ENCODE measurements around the gene ANXA2R.
"Not testable (repeated sequence)": the region's sequence is repeated elsewhere in the genome, so short reads cannot be mapped to it uniquely, and the experiment has no call there.

ANXA2R gene

DNA sequence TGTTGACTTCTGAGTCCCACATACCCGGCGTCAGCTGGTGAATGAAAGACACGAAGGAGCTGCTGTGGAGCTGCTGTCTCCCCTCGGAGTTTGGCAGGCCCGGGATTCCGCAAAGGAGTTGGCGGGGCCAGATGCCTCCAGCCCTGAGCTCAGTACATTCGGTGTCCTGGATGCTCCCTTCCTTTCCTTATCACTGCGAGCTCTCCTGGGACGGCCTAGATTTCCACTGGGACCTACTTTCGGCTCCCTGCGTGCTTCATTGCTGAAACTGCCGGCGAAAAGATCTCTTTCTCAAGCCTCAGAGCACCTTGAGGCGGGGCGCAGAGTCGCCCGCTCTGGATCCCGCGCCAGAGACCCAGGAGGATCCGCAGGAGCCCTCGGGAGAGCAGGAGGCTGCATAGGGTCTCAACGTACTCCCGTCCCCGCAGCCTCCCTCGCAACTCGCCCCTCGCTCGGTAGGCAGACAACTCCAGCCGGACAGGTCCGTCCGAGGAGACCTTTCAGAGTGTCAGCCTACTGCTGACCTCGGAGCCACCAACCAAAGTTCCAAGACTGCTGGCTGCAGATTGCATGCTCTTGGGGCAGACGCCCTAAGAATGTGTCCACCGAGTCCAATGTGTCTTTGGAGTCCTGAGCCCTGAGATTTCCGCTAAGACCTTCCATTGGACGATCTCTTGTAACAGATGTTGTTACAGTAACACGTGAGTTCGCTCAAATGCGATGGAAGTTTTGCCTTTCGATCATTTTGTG, 6.1 kb downstream of the ANXA2R start:
- DNase-seq (ENCODE audit: low spot score in 2 of 2), result no peak
- H3K9me3 Mint-ChIP-seq, result no peaks in the 10 kb centered on the region
- H3K4me1 Mint-ChIP-seq, result peaks cover 17% of the 10 kb centered on the region
- peaks cover 2% of the 10 kb centered on the region for H3K36me3 Mint-ChIP-seq
- no peaks in the 10 kb centered on the region for H3K27me3 Mint-ChIP-seq
- H3K4me3 Mint-ChIP-seq, result peak overlapping the region; percentile 41
- no peak overlapping the region for H3K27ac Mint-ChIP-seq
- no peak for ATAC-seq (ENCODE audit: low read depth)

DNA sequence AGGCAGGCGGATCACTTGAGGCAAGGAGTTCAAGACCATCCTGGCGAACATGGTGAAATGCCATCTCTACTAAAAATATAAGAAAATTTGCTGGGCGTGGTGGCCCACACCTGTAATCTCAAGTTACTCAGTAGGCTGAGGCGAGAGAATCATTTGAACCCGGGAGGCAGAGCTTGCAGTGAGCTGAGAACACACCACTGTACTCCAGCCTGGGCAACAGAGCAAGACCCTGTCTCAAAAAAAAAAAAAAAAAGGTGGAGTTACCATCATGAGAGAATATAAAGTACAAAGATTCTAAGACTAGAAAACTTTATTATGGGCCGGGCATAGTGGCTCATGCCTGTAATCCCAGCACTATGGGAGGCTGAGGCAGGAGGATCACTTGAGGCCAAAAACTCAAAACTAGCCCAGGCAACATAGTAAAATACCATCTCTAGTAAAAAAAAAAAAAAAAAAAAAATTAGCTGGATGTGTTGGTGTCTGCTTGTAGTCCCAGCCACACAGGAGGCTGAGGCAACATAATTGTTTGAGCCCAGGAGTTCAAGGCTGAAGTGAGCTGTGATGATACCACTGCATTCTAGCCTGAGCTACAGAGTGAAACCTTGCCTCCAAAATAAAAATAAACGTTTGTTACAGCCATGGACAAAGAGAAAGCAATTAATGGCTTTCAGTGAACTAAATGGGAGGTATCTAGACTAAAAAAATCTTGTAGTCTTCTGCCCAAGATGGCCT, 12.9 kb downstream of the ANXA2R start:
- Mint-ChIP-seq H3K27ac (no peak overlapping the region), H3K36me3 (no peaks in the 10 kb centered on the region), H3K27me3 (no peaks in the 10 kb centered on the region), H3K4me1 (peaks cover 3% of the 10 kb centered on the region), H3K4me3 (no peak overlapping the region), H3K9me3 (no peaks in the 10 kb centered on the region)
- no peak for DNase-seq (ENCODE audit: low spot score in 2 of 2)
- ATAC-seq (ENCODE audit: low read depth), result no peak

DNA sequence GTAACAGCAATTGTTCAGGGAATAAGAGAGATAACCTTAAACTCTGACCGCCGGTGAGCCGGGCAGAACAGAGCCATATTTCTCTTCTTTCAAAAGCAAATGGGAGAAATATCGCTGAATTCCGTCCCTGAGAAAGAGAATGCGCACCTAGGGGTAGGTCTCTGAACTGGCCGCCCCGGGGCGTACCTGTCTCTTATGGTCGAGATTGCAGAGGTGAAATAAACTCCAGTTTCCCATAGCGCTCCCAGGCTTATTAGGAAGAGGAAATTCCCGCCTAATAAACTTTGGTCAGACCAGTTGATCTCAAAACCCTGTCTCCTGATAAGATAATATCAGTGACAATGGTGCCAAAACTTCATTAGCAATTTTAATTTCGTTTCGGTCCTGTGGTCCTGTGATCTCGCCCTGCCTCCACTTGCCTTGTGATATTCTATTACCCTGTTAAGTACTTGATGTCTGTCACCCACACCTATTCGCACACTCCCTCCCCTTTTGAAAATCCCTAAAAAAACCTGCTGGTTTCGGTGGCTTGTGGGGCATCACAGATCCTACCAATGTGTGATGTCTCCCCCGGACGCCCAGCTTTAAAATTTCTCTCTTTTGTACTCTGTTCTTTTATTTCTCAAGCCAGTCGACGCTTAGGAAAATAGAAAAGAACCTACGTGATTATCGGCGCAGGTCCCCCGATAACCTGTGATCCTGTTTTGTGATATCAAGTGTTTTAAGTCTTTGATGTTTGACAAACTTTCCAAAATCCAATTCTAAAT, 14.8 kb downstream of the ANXA2R start:
- not testable (repeated sequence) for ATAC-seq (ENCODE audit: low read depth); H3K36me3 Mint-ChIP-seq; H3K27me3 Mint-ChIP-seq; H3K9me3 Mint-ChIP-seq; H3K4me1 Mint-ChIP-seq; H3K4me3 Mint-ChIP-seq; H3K27ac Mint-ChIP-seq; DNase-seq (ENCODE audit: low spot score in 2 of 2)

DNA sequence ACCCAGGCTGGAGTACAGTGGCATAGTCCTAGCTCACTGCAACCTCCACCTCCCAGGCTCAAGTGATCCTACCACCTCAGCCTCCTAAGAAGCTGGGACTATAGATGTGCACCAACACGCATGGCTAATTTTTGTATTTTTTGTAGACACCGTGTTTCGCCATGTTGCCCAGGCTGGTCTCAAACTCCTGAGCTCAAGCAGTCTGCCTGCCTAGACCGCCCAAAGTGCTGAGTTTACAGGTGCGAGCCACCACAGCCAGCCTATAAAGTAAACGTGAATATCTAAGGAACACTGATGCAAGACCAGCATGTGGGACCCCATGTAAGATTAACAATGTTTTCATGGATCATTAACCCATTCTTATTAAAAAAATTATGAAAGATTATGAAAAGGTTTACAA, 15.9 kb downstream of the ANXA2R start:
- Mint-ChIP-seq H3K4me1 (peaks cover 3% of the 10 kb centered on the region), H3K27me3 (no peaks in the 10 kb centered on the region), H3K4me3 (no peak overlapping the region), H3K9me3 (no peaks in the 10 kb centered on the region), H3K36me3 (no peaks in the 10 kb centered on the region), H3K27ac (no peak overlapping the region)
- DNase-seq (ENCODE audit: low spot score in 2 of 2) (no peak), ATAC-seq (ENCODE audit: low read depth) (no peak)

GRCh38 chr5:43021151-43021550, 19.0 kb downstream of the ANXA2R start:
- H3K4me3 Mint-ChIP-seq, result no peak overlapping the region
- no peaks in the 10 kb centered on the region for H3K9me3 Mint-ChIP-seq
- peak overlapping the region; percentile 98 for H3K27ac Mint-ChIP-seq
- H3K4me1 Mint-ChIP-seq, result peaks cover 6% of the 10 kb centered on the region
- ATAC-seq (ENCODE audit: low read depth), result no peak
- H3K36me3 Mint-ChIP-seq, result peaks cover under 1% of the 10 kb centered on the region
- no peak for DNase-seq (ENCODE audit: low spot score in 2 of 2)
- no peaks in the 10 kb centered on the region for H3K27me3 Mint-ChIP-seq

GRCh38 chr5:43020399-43020746, 19.7 kb downstream of the ANXA2R start:
- Mint-ChIP-seq H3K4me3 (peak overlapping the region; percentile 95), H3K4me1 (peaks cover 8% of the 10 kb centered on the region)
- DNase-seq (ENCODE audit: low spot score in 2 of 2), result peak in 1 of 2 donors; percentile 20

GRCh38 chr5:43019614-43020398, 20.3 kb downstream of the ANXA2R start:
- H3K27ac Mint-ChIP-seq, result peak overlapping the region; percentile 98
- H3K27me3 Mint-ChIP-seq, result no peaks in the 10 kb centered on the region
- H3K9me3 Mint-ChIP-seq, result no peaks in the 10 kb centered on the region
- peaks cover 4% of the 10 kb centered on the region for H3K36me3 Mint-ChIP-seq
- peak overlapping the region; percentile 95 for H3K4me3 Mint-ChIP-seq
- ATAC-seq (ENCODE audit: low read depth), result peak; percentile 67
- H3K4me1 Mint-ChIP-seq, result peaks cover 13% of the 10 kb centered on the region
- DNase-seq (ENCODE audit: low spot score in 2 of 2), result peak; percentile 67 to 84

More at GRCh38 chr5:43020399-43020746, 19.7 kb downstream of the ANXA2R start:
- Mint-ChIP-seq H3K36me3 (peaks cover 3% of the 10 kb centered on the region), H3K27ac (peak overlapping the region; percentile 98), H3K27me3 (no peaks in the 10 kb centered on the region), H3K9me3 (no peaks in the 10 kb centered on the region)
- no peak for ATAC-seq (ENCODE audit: low read depth)

DNA sequence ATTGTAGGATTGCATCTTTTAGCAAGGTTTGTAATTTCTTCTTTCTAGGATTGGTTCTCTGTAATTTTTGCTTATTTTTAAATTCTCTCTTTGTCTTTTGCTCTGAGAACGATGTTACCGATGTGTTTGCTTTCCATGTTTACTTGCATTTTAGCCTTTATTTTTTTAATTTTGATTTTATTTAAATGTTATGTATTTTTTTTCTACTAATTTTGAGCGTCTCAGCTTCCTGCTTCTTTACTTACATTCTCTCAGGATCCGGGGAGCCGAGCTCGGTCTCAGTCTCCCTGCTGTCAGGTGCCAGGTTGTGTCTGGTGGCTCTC, 20.9 kb downstream of the ANXA2R start:
- DNase-seq (ENCODE audit: low spot score in 2 of 2), result no peak
- peaks cover 7% of the 10 kb centered on the region for H3K36me3 Mint-ChIP-seq
- H3K4me3 Mint-ChIP-seq, result peak overlapping the region; percentile 95
- H3K27me3 Mint-ChIP-seq, result no peaks in the 10 kb centered on the region
- no peak for ATAC-seq (ENCODE audit: low read depth)
- no peaks in the 10 kb centered on the region for H3K9me3 Mint-ChIP-seq
- peak overlapping the region; percentile 98 for H3K27ac Mint-ChIP-seq
- H3K4me1 Mint-ChIP-seq, result peaks cover 15% of the 10 kb centered on the region

- Mint-ChIP-seq H3K4me1 (peaks cover 15% of the 10 kb centered on the region), H3K9me3 (no peaks in the 10 kb centered on the region), H3K36me3 (peaks cover 7% of the 10 kb centered on the region), H3K27me3 (no peaks in the 10 kb centered on the region), H3K4me3 (peak overlapping the region; percentile 95), H3K27ac (peak overlapping the region; percentile 98)
- ATAC-seq (ENCODE audit: low read depth) (no peak), DNase-seq (ENCODE audit: low spot score in 2 of 2) (no peak)
Observed at GRCh38 chr5:43017428-43017815, 22.7 kb downstream of the ANXA2R start.

GRCh38 chr5:43016217-43016779, 23.8 kb downstream of the ANXA2R start:
- Mint-ChIP-seq H3K4me1 (peaks cover 15% of the 10 kb centered on the region), H3K27me3 (no peaks in the 10 kb centered on the region), H3K36me3 (peaks cover 7% of the 10 kb centered on the region), H3K4me3 (peak overlapping the region; percentile 95), H3K9me3 (no peaks in the 10 kb centered on the region), H3K27ac (no peak overlapping the region)
- DNase-seq (ENCODE audit: low spot score in 2 of 2), result no peak
- no peak for ATAC-seq (ENCODE audit: low read depth)

DNA sequence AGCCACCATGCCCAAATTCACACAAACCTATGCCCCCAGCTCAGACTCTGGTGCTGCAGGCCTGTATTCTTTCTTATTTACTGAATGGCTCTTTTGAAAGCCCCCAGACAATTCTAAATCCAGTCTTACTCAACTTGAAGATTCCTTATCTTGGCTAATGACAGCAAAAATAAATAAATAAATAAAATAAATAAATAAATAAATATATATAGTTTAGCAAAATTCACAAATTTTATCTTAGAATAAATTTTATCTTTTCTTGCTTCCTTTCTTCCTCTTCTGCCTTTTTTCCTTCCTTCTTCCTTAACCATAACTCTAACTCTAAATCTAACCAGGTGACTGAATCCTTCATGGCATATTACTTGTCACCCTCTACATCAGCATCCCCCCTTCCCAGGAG, 25.6 kb downstream of the ANXA2R start:
- DNase-seq (ENCODE audit: low spot score in 2 of 2), result no peak
- no peaks in the 10 kb centered on the region for H3K27me3 Mint-ChIP-seq
- no peak overlapping the region for H3K4me3 Mint-ChIP-seq
- peaks cover 7% of the 10 kb centered on the region for H3K36me3 Mint-ChIP-seq
- H3K27ac Mint-ChIP-seq, result no peak overlapping the region
- H3K4me1 Mint-ChIP-seq, result peaks cover 22% of the 10 kb centered on the region
- no peak for ATAC-seq (ENCODE audit: low read depth)
- no peaks in the 10 kb centered on the region for H3K9me3 Mint-ChIP-seq

GRCh38 chr5:43010935-43011315, 29.2 kb downstream of the ANXA2R start:
- ATAC-seq (ENCODE audit: low read depth) (no peak), DNase-seq (ENCODE audit: low spot score in 2 of 2) (no peak)
- H3K9me3 Mint-ChIP-seq, result no peaks in the 10 kb centered on the region
- peaks cover 20% of the 10 kb centered on the region for H3K4me1 Mint-ChIP-seq
- H3K27ac Mint-ChIP-seq, result peak overlapping the region; percentile 96
- H3K36me3 Mint-ChIP-seq, result peaks cover 4% of the 10 kb centered on the region
- no peaks in the 10 kb centered on the region for H3K27me3 Mint-ChIP-seq
- peak overlapping the region; percentile 93 for H3K4me3 Mint-ChIP-seq

DNA sequence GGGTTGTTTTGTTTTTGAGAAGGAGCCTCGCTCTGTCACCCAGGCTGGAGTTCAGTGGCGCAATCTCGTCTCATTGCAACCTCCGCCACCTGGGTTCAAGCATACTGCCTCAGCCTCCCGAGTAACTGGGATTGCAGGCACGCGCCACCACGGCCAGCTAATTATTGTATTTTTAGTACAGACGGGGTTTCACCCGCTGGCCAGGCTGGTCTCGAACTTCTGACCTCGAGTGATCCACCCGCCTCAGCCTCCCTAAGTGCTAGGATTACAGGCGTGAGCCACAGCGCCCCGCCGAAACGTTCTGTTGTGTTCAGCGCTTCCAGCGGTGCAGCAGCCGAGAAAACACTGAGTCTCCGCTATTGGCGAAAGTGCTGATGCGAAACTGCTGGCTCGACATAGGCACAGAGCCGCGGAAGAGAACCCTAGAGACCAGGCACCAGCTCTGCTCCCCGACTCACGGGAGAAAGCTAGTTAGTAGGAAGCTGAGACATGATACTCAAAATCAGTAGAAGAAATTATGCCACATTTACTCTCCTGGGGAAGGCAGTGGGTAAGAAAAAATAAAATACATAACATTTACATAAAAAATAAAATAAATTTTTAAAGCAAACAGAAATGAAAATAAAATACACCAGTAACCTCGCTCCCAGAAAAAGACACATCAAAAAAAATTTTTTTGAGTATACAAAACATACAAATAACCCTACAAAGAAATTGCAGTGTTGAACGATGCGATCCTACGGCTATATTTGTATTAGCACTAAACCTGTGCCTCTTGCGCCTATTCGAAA, 31.6 kb downstream of the ANXA2R start:
- peak; percentile 90 to 92 for DNase-seq (ENCODE audit: low spot score in 2 of 2)
- Mint-ChIP-seq H3K36me3 (no peaks in the 10 kb centered on the region), H3K4me3 (peak overlapping the region; percentile 93), H3K9me3 (no peaks in the 10 kb centered on the region), H3K4me1 (peaks cover 13% of the 10 kb centered on the region), H3K27me3 (no peaks in the 10 kb centered on the region), H3K27ac (peak overlapping the region; percentile 96)
- ATAC-seq (ENCODE audit: low read depth), result peak; percentile 59
